A673 (cell line): Measurements from ENCODE around the gene TEP1.

ENCODE experiments used
- CTCF ChIP-seq: fragments of 300-800, 200-600 bp; sonication (generic); conservative IDR thresholded peaks from 2 replicates; pipeline ENCODE4 v1.5.1; 2017; ENCODE audit warnings: low read depth, mild to moderate bottlenecking, antibody characterized with exemption, low read length, moderate library complexity, mixed read lengths
- EZH2 ChIP-seq: fragments of 200-600 bp; sonication (generic); IDR thresholded peaks from 2 replicates; pipeline ENCODE4 v1.6.1; 2017; ENCODE audit warnings: borderline replicate concordance, low read depth, mild to moderate bottlenecking, mixed read lengths, antibody characterized with exemption, low read length; ENCODE audit not compliant: poor library complexity, severe bottlenecking

GRCh38 chr14:20343862-20344220, 69.5 kb downstream of the TEP1 start:
- no peak for TF ChIP-seq CTCF
- no peak for TF ChIP-seq EZH2
